KG1 (cell line): Measurements from ENCODE around the gene SHISAL1.
"Not testable (repeated sequence)": the region's sequence is repeated elsewhere in the genome, so short reads cannot be mapped to it uniquely, and the experiment has no call there.

Experiments used
- DNase-seq: peaks from one replicate; lab custom pipeline; 2025; lab: John Stamatoyannopoulos, UW

The SHISAL1 gene

DNA sequence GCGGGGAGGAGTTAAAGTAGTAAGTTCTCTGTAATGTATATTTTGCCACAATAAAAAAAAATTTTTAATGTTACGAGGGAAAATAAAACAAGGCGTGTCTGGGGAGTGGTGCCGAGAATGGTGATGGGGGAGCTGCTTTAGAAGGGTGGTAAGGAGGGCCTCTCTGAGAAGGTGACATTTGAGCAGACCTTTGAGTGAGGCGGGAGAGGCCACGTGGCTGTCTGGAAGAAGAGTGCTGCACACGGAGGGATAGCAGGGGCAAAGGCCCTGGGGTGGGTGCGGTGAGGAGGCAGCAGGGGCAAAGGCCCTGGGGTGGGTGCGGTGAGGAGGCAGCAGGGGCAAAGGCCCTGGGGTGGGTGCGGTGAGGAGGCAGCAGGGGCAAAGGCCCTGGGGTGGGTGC lies 10.4 kb downstream of the SHISAL1 start:
- DNase-seq = not testable (repeated sequence)

DNA sequence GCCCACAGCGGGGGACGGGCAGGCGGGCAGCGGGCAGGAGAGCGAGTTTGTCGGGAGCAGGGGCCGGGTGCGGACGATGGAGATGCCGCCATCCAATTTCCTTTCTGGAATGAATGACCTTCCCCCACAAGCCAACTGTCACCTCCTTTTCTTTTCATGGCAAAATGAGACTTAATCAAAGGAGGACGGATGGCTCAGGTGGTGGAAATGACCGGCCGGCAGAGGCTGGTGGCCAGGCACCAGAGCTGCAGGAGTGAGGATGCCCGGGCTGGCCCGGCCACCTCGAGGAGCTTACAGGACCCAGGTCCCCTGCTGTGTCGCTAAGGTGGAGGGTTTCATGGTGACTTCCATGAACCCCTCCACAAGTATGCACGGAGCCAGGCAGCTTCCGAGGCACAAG lies 11.7 kb downstream of the SHISAL1 start:
- no peak for DNase-seq

DNA sequence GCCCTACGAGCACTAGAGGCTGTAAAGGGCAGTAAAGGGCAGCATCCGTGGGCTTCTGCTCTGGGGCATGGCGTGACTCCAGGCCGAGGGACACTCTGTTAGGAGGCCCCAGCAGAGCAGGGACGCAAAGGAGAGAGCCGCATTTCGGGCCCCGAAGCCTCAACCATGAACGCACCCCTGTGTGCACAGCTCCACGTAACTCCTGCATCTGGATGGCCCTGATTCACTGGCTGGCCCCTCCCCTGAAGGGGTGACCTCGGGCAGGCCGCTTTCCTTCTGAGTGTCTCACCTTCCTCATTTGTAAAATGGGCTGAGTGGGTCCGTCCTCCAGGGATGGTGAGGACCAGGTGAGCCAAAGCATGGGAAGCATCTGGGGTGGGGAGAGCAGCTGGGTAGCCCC lies 13.6 kb downstream of the SHISAL1 start:
- DNase-seq = no peak

DNA sequence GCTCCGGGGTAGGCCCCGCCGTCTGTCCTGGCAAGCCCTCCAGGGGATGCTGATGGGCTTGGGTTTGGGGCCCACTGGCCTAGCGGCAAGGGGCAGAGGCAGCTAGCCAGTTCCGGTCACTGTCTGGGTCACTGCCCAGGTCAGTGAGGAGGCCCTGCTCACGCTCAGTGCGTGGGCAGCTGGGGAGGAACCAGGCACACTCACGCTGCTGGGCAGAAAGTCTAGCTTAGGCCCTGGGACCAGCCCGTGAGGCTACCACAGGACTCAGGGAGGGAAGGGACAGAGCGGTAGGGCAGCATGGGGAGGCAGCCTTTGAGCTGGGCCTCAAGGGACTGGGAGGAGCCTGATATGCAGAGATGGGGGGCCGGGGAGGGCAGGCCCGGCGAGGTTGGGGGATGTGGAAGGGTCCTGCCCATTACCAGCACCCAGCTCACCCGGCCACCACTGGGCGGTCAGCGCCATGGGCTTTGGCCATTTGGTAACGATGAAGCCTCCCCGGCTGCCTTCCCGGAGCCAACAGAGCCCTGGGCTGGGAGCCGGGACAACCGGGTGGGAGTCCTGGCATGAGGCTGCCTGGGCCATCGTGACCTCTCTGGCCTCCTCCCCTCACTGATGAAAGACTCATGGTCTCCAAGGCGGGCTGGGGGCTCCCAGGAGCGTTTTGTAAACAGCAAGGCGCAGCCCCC lies 14.2 kb downstream of the SHISAL1 start:
- DNase-seq = no peak

DNA sequence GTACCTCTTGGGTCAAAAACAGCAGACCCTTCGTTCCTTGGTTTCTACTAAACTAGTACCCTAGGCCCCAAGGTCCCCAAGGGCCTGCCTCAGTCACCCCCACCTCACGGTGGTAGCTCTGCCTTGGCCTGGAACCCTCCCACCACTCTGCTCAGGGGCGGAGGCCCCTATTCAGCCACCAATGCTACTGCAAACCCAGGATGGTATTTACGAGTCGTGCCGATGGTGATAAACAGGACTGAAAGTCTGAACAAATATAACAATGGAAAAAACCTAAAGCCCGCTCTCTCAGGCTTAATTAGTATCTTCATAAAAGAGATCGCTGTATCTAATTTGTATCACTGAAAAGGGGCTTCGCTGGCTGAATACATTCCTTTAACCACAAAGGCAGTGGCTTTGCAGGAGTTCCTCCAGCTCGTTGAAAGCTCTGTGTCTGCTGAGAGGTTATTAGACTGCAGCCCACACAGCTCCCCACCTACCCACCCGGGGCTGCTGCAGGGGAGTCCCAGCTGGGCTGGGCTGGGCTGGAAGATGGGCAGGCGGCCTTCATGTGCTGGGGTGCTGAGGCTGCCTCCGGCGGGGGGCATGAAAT lies 15.2 kb downstream of the SHISAL1 start:
- DNase-seq = no peak

DNA sequence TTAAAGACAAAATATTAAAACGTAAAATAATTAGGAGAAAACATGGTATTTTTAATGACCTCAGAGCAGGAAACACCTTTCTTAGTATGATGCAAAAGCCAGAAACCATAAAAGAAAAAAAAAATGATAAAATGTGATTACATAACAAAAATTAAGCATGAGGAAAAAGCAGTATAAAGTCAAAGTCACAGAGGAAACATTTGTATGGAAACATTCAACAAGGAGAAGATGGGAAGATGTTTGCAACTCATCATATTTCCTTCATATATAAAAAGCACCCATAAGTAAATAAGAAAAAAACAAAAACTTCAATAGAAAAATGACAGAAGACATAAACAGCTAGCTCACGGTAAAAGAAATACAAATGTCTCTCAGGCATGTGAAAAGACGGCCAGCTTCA lies 17.3 kb downstream of the SHISAL1 start:
- DNase-seq = no peak

DNA sequence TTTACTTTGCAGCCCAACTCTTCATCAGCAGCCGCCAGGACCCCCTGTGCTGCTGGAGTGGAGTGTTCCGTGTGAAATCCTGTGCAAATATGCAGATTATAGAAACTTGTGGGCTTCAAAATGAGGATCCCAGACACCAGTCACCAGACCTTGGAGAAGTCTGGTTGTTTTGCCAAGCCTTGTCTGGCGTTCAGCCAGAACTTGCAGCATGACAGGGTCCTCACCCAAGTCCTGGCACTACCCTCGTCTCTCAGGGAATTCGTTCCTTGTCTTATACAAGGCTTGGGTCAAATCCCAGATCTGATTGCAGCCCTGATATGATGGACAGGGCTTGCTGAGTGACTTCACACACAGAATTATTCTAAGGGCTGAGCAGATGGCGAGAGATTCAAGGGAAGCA lies 18.9 kb downstream of the SHISAL1 start:
- DNase-seq = no peak

DNA sequence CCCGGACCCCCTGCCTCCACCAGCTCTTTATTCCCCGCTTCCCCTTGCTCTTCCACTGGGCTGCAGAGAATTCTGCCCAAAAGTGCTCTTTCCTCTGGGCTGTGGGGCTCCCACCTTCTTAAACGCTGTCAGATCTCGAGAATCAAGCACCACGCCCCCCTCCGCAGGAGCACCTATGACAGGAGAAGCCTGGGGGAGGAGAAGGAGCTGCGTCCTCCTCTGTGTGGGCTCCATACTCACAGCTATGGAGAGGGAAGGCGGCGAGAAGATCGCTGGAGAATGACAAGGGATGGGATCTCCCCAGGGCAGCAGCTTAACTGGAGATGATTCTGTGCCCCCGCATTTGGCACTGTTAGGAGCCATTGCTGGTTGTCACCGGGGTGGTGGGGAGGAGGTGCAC lies 19.7 kb downstream of the SHISAL1 start:
- no peak for DNase-seq

DNA sequence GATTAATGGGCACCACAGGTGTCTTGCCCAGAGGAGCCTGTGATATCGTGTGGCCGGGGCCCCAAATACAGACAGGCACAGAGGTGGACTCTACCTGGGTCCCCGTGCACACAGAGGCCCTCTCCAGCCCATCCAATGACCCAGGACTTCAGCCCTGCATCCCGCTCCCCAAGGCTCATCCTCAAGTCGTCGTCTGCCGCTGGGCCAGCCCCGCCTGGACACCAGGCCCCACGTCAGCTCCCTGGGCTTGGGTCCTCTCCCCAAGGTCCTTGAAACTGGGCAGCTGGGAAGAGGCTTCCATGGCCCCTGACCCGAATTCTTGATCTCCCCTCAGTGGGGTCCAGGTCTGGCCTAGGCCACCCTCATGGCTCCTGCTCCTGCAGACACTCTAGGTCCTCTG lies 20.2 kb downstream of the SHISAL1 start:
- DNase-seq = no peak

DNA sequence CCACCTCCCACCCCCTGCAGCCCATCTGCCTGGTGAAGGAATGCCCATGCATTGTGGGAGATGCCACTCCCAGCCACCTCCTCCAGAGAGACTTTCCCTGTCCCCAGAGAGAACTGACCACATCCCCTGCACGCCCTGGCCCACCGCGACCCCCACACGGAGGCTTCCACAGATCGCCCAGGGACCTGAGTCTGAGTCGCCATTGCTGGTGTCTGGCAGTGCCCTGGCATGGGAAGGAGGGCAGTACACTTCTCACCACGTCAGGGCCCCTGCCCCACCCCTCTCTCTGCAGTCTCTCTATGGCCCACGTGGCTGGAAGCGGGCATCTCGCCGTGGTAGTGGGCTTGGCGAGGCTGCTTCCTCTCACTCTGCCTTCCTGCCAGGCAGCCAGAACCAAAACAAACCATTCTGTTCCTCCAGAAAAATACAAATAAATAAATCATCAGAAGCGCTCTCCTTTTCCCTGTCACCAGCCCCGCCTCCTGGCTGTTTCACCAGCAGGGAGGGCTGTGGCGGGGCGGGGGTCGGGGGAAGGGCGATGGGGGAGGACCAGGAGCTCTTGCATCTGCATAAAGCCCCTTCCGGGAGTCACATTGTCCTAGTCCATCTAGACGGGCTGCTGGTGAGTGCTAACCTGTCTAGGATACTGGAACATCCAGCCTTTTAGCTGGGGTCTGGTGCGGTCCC lies 20.9 kb downstream of the SHISAL1 start:
- DNase-seq = no peak

DNA sequence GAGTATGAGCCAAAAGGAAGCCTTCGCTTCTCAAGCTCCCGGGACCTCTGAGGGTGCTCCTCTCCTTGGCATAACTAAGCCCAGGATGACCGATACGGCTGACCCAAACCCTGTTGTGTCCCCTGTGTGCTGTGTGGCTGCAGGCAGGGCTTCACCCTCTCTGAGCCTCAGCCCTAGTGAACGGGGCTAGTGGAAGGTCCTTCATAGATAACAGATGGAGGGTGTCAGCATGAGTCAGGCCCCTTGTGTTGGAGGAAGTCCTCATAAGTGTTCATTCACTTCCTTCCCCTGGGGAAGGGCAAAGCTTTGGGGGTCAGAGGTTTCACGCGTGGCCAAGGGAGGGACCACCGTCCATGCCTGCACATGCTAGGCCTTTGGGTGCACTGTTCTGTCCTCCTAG lies 21.5 kb downstream of the SHISAL1 start:
- no peak for DNase-seq

DNA sequence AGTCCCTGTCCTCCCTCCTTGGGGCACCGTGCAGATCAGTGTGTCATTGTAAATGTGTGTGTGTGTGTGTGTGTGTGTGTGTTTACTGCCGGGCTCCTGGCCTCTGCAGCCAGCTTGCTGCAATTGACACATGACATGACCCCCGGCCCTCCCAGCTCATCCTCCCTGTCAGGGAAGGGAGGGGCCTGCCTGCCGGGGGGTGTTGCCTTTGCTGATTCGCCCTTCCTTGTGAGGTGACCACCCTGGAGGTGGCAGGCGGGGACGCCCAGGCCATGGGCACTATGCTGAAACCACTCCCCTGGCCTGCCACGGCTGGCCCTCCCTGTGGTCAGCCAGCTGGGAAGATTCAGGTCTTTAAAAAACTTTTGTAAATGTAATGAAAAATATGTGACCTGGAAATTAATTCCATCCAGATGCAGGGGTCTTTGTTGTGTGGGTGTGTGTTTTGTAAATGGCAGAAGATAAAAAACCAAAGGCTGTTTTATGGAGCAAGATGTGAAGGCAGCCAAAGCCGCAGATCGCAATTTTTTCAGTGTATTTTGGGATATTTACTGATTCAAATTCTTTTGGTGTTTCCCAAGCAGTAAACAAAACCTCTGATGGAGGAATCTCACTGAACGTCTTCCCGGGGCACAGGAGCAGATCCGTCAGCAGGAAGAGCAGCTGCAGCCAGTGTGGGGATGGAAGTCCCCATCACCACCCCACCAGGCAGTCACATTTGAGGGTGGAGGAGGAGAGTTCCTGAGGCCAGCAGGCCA lies 23.2 kb downstream of the SHISAL1 start:
- no peak for DNase-seq

DNA sequence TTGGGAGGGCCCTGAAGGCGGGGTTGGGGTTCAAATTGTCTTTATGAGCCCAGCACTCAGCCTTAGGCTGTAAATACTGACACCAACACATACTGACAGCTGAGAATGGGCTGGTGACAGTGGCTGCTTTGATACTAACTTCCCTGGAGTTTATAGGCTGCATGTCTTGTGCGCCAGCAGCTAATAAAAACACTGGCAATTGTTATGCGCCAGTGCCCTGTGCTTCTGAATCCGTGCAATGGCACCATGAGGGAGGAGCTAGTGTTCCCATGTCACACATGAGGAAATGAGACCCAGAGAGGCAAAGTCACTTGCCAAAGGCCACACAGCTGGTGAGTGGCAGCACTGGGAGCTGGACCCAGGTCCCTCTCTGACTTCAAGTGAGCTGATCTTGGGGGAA lies 23.8 kb downstream of the SHISAL1 start:
- DNase-seq = no peak

DNA sequence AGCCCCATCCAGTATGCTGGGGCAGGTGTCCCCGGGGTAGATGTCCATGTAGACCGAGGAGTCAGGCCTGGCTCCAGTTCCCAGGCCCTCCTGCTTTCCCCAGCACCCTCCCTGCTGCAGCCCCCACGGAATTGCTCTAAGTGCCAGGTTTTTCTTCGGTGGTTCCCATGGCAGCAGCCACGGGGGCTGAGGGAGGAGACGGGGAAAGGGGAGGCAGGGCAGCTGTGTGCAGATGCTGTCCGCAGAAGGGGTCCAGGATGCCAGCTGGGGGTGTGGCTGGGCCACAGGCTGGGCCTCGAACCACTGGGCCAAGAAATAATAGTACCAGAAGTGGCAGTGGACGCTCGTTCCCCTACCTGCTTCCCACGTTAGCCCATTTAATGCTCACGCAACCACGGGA lies 25.0 kb downstream of the SHISAL1 start:
- no peak for DNase-seq

DNA sequence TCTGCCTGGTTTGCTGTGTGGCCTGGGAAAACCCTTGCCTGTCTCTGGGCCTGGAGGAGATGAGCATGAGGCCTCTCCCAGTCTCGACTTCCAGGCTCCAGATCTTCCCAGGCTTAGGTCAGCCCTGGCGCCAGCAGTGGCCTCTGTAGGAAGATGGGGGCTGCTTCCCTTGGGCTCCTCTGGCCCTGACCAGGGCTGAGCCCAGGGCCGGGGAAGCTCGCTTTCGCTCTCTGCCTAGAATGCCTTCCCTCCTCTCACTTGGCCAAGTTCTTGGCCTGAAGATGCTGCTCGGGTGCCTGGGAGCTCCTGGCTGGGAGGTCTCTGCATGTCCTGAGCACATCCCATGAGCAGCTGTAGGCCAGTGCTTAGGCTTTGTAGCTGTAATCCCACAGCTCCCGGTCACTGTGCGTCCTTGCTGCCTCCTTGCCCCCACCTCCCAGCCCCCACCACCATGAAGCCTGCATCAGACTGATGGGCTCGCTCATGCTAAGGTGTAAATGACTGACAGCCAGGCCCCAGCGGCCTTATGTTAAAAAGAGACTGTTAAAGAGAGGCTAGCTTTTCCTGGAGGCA lies 25.5 kb downstream of the SHISAL1 start:
- DNase-seq = no peak

DNA sequence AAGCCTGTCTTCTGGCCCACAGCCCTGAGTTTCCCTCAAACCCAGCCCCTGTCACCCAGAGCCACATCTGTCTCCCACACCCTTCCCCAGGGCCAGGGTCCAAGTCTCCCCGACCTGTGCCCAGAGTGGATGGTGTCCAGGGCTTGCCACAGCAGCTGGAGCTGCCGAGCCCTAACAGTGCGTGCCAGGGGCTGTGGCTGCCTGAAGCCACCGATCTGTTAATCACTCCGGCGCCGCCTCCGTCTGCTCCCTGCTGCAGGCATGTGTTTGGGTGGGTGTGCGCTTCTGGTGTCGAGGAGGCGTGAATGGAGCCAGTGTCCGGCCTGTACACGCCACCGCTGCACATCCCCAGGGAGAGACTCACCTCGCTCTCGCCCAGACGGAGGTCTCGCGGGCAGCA lies 26.1 kb downstream of the SHISAL1 start:
- no peak for DNase-seq

DNA sequence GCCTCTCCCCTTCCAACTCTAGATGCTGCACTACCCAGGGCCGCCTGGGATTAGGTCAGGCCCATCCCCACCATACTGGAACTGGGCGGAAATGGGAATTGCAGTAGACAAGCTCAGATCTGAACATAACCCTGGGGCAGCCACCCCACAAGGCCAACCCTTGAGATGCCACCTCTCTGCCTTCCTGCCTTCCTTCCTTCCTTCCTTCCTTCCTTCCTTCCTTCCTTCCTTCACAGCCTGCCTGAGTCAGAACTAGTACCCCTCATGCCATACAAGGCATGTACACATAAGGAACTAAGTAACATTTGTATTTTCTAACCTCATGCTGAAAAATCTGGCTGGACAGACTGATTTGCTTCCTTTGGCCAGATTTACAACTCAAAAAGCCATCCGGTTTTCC lies 28.0 kb downstream of the SHISAL1 start:
- no peak for DNase-seq

DNA sequence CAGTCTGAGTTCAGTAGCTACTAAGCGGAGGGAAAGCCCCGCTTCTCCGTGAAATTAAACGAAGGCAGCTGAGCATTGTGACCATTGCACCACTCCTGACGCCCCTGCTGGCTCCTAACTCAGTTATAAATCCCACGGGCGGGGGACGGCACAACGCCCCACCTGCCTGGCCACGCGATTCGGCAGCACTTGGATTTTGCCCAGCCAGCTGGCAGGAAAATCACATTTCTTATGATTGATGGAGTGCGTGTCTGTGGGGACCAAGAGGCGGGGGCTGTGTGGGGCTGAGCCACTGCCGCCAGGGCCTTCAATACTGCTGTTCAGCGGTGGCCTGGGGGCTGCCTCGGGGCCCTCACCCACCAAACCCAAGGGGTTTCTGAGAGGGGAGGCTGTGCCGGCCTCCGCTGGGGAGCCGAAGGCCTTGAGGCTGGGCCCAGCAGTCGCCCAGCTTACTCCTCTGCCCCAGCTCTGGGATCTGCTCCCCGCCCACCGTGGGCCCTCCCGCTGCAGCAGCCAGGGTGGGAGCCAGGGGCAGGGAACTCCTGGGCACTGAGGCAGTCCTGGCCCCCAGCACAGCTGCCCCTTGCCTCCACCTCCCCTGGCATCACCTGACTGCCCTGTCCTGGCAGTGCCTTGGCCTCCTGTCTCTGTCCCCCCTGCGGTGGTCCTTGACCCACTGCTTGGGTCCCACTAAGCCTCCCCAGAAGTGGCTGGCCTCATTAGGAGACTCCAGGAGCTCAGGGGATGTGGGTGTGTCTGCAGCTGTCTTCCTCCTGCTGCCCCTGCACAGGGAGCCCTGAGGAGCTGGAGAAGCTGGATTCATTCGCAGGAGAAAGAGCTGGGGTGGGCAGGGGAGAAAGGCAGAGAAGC lies 30.7 kb downstream of the SHISAL1 start:
- DNase-seq = no peak

DNA sequence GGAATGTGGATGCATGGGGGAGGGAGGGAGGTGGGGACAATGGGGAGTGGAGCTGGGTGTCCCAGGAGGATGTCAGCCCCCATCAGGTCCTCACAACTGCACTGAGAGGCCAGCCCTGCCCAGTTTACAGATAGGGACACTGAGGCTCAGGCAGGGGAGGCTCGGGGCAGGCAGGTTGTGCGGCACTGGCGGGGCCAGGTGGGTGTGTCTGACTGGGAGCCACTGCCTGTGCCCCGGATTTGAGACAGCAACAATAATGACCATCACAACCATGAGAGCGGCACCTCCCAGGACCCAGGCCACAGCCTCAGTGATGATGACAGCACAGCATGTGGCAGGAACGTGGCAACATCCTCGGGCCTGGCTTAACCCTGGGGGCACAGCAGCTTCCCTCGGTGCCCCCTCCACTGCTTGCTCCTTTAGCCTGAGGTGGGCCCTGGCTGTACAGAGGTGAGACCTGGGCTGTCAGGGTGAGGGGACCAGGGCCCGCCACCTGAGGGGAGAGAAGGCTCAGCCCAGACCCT lies 32.0 kb downstream of the SHISAL1 start:
- DNase-seq = no peak

DNA sequence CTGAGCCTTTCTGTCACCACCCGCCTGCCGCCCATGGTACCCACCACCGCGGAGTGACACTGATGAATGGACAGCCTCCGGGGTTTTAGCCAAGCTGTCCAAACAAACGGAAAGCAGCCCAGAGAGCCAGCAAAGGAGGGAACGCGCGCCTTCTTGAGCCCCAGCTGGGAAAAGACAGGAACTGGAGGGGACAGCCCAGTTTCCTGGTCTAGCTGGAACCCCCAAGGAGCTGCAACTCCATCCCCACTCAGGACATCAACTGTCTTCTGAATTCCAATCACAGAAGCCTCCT lies 33.7 kb downstream of the SHISAL1 start:
- DNase-seq = no peak

DNA sequence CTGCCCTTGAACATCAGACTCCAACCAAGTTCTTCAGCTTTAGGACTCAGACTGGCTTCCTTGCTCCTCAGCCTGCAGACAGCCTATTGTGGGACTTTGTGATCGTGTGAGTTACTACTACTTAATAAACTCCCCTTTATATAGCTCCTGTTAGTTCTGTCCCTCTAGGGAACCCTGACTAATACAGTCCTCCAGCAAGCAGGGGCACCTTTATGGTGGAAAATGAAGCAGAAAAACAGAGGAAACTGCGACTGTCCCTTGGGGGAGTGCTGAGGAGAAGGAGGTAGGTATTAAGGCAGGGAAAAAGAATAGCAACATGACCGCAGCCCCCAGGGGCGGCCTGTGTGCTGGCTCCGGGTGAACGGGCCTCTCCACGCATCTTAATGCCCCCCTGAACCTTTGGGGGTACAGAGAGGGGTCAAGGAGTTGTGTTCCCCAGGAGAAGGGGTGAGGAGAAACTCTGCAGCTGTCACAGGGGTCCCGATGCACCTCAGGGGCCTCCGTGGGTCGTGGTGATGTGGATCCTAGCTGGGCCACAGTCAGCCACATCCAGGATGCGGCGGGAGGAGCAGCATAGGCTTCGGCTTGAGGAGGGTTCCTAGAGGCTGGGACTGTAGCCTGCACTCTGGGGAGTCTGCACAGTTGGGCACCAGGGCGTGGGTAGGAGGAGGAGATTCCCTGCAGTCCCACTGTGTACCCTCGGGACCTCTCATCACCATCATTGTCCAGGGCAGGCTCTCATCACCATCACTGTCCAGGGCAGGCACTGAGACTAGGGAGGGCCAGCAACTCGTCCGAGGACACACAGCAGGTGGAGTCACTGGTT lies 34.3 kb downstream of the SHISAL1 start:
- DNase-seq = no peak
